OCI-M1 (cell line): ENCODE results near the gene NRG3.
A peak's percentile ranks its signal among the peaks of the same experiment; 100 is the strongest.
"Not testable (repeated sequence)": the region's sequence is repeated elsewhere in the genome, so short reads cannot be mapped to it uniquely, and the experiment has no call there.

Experiments
- DNase-seq: peaks from one replicate; lab custom pipeline; 2025; lab: John Stamatoyannopoulos, UW

The NRG3 gene

GRCh38 chr10:81961451-81962184 lies 86.6 kb downstream of the NRG3 start:
- no peak for DNase-seq

GRCh38 chr10:81963606-81964005 lies 88.6 kb downstream of the NRG3 start:
- no peak for DNase-seq

GRCh38 chr10:81967716-81968115 lies 92.7 kb downstream of the NRG3 start:
- no peak for DNase-seq

GRCh38 chr10:81969136-81969535 lies 94.1 kb downstream of the NRG3 start:
- DNase-seq, result no peak

- peak; percentile 62 for DNase-seq
Observed at GRCh38 chr10:81978238-81978637, 103.2 kb downstream of the NRG3 start.

- DNase-seq, result no peak
Observed at GRCh38 chr10:81981724-81982123, 106.7 kb downstream of the NRG3 start.

GRCh38 chr10:81984428-81984827 lies 109.4 kb downstream of the NRG3 start:
- DNase-seq, result no peak

- no peak for DNase-seq
Observed at GRCh38 chr10:81995254-81995653, 120.3 kb downstream of the NRG3 start.

GRCh38 chr10:81996927-81997326 lies 121.9 kb downstream of the NRG3 start:
- DNase-seq, result no peak

- no peak for DNase-seq
Observed at GRCh38 chr10:82020999-82021398, 146.0 kb downstream of the NRG3 start.

- DNase-seq, result no peak
Observed at GRCh38 chr10:82027711-82028110, 152.7 kb downstream of the NRG3 start.

- DNase-seq, result no peak
Observed at GRCh38 chr10:82037076-82037475, 162.1 kb downstream of the NRG3 start.

GRCh38 chr10:82038587-82038986 lies 163.6 kb downstream of the NRG3 start:
- DNase-seq, result no peak

- no peak for DNase-seq
Observed at GRCh38 chr10:82040336-82040735, 165.3 kb downstream of the NRG3 start.

- no peak for DNase-seq
Observed at GRCh38 chr10:82041018-82041417, 166.0 kb downstream of the NRG3 start.

- no peak for DNase-seq
Observed at GRCh38 chr10:82056391-82056790, 181.4 kb downstream of the NRG3 start.

GRCh38 chr10:82067192-82067591 lies 192.2 kb downstream of the NRG3 start:
- not testable (repeated sequence) for DNase-seq

- DNase-seq, result no peak
Observed at GRCh38 chr10:82068501-82068900, 193.5 kb downstream of the NRG3 start.

GRCh38 chr10:82071231-82071630 lies 196.2 kb downstream of the NRG3 start:
- DNase-seq, result no peak

GRCh38 chr10:82072124-82072523 lies 197.1 kb downstream of the NRG3 start:
- DNase-seq, result no peak

GRCh38 chr10:82075605-82076004 lies 200.6 kb downstream of the NRG3 start:
- no peak for DNase-seq

- no peak for DNase-seq
Observed at GRCh38 chr10:82084496-82084895, 209.5 kb downstream of the NRG3 start.

GRCh38 chr10:82084904-82085303 lies 209.9 kb downstream of the NRG3 start:
- DNase-seq, result no peak

- no peak for DNase-seq
Observed at GRCh38 chr10:82089327-82089726, 214.3 kb downstream of the NRG3 start.
